Measurements from ENCODE around the gene ICAM3.
"Not testable (repeated sequence)": the region's sequence is repeated elsewhere in the genome, so short reads cannot be mapped to it uniquely, and the experiment has no call there.

ICAM3 gene, protein sequence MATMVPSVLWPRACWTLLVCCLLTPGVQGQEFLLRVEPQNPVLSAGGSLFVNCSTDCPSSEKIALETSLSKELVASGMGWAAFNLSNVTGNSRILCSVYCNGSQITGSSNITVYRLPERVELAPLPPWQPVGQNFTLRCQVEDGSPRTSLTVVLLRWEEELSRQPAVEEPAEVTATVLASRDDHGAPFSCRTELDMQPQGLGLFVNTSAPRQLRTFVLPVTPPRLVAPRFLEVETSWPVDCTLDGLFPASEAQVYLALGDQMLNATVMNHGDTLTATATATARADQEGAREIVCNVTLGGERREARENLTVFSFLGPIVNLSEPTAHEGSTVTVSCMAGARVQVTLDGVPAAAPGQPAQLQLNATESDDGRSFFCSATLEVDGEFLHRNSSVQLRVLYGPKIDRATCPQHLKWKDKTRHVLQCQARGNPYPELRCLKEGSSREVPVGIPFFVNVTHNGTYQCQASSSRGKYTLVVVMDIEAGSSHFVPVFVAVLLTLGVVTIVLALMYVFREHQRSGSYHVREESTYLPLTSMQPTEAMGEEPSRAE

DNA sequence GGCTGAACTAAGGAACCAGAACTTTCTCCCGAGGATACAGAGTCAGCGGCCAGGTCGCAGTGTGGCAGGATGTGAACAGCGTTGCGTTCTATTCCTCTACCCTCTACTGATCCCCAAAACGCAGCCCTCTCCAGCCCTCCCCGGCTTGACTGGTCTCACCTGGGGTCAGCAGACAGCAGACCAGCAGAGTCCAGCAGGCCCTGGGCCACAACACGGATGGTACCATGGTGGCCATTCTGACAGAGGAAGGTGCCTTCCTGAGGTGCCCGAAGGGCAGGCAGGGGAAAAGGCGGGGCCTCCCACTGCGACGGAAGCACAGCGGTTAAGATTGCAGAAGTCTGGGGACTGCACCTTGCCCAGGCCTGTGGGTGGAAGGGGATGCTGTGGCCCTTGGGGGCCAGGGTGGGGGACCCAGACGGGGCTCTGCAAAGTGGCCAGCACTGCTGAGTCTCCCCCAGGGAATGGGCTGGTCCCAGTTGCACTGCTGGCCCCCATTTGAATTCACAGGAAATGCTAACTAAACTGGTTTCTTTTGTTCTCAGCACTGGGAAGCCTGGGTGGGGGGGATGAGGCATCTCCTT lies at the start of gene ICAM3:
Gene ICAM3 (minus strand): TSS at position 245 of the 581 bp plus-strand sequence. CDS start 10 bp downstream, at position 235.
- peak; percentile 70 for DNase-seq

DNA sequence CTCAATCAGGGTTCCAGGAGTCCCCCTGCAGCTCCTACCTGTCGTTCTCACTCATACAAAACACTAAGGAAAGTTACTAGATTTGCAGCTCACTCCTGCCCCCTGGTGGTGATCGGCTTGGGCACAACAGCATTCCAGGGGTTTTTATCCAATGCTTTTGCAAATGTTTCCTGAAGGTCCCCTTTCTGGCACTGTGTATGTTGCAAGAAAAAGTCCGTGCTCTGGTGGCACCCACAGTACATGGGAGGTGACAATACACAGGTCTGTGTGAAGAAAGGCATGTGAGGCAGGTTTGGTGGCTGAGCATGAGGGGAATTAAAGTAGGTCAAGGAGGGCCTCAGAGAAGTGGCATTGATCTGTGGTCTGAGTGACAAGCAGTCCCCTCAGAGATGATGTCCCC lies 49.5 kb upstream of the ICAM3 start:
- DNase-seq, result peak; percentile 67

DNA sequence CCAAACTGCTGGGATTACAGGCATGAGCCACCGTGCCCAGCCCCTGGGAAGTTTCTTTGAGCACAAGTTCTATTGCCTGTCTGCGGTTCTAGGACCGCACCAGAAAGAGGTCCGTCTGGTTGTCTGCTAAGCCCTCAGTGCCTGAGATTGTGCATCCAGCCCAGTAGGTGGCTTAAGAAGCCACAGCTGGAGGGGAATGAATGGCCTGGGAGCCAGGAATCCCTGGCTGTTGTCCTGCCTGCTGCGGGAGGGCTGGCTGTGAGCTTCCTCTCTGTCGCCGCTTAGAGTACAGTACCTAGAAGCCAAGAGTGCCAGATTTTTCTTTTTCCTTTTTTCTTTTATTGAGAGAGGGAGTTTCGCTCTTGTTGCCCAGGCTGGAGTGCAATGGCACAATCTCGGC lies 45.2 kb upstream of the ICAM3 start:
- DNase-seq, result no peak

DNA sequence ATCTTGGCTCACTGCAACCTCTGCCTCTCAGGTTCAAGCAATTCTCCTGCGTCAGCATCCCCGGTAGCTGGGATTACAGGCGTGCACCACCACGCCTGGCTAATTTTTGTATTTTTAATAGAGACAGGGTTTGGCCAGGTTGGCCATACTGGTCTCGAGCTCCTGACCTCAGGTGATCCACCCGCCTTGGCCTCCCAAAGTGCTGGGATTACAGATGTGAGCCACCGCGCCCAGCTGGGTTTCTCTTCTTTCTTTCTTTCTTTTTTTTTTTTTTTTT lies 43.7 kb upstream of the ICAM3 start:
- DNase-seq, result not testable (repeated sequence)

DNA sequence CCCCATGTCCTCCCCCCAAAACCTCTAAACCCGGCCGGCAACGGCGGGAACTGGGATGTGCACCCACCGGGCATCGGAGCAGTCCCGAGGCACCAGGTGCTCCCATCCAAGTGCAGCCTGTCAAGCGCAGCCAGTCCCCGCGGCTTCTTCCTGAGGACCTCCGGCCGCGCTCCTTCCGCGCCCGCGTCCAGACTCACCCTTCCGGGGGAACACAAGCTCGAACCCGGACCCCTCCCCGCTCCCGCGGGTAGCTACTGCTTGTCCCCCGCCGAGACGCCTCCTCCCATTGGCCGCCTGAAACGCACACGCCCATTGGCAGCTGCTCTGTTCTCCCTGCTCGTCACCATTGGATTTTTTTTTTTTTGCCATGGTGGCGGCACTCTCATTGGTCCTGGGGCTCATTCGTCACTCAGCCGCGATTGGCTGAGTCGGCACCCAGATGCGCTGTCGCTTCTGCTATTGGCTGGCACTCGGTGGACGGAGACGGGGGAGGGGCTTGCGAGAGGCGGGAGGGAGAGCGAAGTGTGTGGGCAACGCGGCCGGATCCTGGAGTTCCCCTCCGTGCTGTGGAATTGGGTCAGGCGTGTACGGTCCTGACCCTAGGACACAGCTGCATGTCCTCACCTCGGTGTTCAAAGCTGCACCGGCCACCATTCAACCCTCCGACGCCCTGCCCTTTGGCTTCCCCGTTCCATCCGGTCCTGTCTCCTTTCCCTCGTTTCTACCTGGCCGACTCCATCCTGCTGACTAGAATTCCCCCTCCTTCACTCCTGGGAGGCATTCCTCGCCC lies 41.1 kb upstream of the ICAM3 start, which contains the start of gene TYK2:
Gene TYK2 (minus strand): TSS at position 260 of the 790 bp plus-strand sequence. CDS start 2,166 bp downstream, outside the sequence.
- peak; percentile 96 for DNase-seq

DNA sequence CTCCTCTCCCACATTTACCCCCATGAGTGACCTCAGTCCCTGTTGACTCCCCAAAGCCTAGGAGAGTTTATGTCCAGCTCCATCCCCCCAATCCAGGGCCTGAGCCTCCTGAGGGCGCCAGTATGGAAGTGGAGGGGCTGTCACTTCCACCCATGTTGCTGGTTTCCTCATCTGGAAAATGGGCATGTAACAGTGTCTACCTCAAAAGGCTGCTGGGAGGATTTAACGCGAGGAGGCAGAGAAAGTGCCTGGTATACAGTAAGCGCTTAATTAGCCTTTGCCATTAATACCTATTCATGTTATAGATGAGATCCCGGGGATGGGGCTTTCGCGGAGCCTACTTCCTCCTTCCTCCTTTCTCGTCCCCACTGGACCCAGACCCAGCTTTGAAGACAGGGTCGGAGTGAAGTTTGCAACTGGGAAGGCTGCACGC lies 40.5 kb upstream of the ICAM3 start:
- no peak for DNase-seq

DNA sequence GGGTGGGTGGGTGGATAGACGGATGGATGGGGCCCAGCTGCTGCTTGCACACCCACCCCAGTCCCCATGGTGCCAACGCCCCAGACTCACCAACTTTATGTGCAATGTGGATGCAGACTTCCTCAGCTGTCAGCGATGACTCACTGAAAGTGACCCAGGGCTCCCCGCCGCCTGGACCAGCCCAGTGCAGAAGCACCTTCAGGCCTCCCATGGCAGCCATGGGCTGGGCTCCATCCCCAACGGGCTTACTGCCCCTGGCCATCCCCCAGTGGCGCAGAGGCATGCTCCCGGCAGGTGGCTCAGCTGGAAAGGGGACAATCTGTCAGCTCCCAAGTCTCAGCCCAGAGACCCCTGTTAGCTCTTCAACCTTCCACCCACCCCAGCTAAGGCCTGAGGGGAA lies 38.7 kb upstream of the ICAM3 start:
- DNase-seq, result no peak

DNA sequence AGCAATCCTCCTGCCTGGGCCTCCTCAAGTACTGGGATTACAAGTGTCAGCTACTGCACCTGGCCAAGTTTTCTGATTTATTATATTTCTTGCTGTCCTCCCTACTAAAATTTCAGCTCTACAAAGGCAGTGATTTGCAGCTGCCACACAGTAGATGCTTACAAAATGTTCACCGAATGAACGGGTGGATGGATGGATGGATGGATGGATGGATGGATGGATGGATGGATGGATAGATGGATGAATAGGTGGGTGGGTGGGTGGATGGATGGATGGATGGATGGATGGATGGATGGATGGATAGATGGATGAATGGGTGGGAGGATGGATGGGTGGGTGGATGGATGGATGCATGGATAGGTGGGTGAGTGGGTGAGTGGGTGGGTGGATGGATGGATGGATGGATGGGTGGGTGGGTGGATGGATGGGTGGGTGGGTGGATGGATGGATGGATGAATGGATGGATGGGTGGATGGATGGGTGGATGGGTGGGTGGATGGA lies 37.8 kb upstream of the ICAM3 start:
- DNase-seq, result not testable (repeated sequence)

DNA sequence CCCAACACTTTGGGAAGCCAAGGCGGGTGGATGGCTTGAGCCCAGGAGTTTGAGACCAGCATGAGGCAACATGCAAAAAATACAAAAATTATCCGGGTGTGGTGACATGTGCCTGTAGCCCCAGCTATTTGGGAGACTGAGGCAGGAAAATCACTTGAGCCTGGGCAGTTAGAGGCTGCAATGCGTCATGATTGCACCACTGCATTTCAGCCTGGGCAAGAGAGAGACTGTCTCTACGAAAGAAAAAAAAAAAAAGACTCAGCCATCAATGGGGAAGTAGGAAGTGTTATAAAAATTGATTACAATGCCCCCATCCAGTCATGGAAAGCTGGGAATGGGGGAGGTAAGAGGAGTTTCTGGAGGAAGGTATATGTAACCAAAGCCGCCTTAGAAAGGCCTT lies 35.5 kb upstream of the ICAM3 start:
- no peak for DNase-seq

DNA sequence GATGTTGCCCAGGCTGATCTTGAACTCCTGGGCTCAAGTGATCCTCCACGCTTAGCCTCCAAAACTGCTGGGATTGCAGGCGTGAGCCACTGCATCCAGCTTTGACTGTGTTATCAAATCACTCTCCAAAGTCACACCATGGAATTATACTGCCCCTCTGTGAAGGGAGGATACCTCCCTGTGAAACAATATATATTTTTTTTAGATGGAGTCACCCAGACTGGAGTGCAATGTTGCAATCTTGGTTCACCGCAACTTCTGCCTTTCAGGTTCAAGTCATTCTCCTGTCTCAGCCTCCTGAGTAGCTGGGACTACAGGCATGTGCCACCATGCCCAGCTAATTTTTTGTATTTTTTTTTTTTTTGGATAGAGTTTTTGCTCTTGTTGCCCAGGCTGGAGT lies 33.3 kb upstream of the ICAM3 start:
- DNase-seq, result no peak

DNA sequence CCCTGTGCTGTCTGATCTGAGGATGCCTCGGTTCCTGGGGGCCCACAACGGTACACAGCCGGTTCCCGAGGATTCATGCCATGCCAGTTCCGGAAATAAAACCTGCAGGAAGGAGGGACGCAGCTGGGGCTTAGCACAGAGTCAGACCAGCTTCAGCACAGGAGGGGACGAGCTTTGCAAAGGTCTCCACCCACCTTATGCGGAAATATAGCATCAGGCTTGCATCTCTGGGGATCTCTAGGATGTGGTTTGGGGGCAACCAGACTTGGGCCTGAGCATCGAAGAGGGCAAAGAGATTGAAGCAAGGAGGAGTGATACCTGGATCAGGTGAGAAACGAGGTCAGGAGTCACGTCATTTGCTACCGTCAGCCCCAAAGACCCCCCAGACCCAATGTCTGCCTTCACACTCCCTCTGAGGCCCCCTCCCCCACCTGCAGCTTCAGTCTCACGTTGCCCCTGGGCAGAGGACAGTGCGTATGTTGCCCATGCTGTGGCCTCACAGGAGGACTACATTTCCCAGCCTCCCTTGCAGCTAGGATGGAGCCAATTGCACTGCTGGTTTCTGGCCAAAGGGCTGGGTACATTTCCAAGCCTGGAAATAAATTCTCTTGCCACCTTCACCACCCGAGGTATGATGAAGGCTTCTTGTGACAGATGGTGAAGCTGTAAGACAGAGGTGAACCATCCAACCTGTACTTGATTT lies 28.8 kb upstream of the ICAM3 start:
- DNase-seq, result no peak

DNA sequence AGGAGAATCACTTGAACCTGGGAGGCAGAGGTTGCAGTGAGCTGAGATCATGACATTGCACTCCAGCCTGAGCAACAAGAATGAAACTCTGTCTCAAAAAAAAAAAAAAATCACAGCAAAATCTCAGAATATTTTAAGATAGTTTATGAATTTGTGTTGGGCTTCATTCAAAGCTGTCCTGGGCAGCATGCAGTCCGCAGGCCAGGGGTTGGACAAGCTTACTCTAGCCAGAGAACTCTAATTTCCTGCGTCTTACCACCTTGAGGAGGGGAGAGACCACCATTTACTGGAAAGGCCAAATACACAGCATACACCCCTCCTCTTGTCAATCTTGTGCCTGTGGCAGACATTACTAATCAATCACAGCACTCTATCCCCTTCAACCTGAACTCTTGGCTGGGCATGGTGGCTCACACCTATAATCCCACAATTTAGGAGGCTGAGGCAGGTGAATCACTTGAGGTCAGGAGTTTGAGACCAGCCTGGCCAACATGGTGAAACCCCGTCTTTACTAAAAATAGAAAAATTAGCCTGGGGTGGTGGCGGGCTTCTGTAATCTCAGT lies 27.6 kb upstream of the ICAM3 start:
- DNase-seq, result not testable (repeated sequence)

DNA sequence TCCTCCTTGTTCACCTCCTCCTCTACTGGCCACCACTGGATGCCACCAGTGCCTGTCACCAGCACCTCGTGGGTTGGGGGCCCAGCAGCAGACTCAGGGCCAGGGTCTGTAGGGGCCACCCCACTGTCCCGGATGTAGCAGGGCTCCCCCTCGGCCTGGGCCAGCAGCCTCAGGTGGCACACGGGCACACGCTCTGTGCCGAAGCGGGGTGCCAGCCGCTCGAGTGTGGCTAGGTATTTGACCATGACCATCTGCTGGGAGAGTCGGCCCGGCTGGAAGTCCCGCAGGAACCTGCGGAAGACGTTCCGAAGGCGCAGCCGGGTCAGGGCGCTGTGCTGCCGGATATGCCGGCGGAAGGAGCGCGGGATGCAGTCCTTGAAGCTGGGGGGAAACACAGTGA lies 26.1 kb upstream of the ICAM3 start:
- no peak for DNase-seq

DNA sequence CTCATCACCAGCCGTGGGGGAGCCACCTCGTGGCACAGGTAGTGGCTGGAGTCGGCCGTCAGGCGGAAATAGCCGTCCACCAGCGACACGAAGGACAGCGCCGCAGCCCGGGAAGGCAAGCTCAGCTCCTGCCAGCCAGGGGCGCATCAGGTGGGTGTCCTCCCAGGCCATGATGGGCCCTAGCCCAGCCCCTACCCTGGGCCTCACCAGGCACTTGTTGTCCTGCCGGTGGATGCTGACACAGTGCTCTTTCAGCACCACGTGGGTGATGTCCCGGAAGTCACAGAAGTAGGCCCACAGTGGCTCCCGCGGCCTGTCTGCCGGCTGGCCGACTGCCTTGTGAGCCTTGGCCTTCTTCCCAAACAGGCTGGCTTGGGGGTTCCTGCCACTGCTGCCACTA lies 25.2 kb upstream of the ICAM3 start:
- no peak for DNase-seq

DNA sequence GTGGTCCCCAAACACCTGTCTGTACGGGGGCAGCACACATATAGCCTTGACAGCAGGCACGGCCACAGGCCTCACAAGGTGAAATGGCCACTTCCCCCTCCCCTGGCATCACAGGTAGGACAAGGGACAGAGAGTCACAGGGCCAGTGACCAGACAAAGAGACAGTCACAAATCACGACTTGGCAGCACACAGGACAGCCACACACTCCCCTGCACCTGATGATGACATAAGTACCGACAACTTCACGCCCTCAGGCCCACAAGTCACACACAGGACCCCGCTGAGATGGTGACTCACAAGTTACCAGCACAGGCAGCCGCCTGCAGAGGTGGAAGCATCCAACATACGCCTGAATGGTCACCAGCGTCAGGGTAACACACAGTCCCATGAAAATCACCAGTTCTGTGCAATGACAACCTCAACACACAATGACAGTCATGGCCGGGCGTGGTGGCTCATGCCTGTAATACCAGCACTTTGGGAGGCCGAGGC lies 24.4 kb upstream of the ICAM3 start:
- DNase-seq, result no peak

DNA sequence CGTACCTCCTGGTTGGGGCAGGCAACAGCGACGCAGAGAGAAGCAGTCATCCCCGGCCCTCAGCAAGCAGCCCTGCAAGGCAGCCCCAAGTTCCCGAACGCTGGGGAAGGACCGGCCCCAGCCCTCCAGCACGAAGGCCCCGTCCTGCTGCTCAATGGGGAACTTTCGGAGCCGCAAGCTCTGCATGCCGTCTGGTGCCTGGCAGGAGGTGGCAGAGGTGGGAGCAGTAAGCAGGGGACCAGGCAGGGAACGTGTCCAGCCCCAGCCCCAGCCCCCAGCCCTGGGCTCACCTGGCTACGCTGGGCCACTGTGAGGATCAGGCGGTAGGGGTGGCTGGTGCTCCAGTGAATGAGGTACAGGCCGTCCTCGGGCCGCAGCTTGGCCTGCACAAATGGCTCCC lies 22.8 kb upstream of the ICAM3 start:
- DNase-seq, result no peak

DNA sequence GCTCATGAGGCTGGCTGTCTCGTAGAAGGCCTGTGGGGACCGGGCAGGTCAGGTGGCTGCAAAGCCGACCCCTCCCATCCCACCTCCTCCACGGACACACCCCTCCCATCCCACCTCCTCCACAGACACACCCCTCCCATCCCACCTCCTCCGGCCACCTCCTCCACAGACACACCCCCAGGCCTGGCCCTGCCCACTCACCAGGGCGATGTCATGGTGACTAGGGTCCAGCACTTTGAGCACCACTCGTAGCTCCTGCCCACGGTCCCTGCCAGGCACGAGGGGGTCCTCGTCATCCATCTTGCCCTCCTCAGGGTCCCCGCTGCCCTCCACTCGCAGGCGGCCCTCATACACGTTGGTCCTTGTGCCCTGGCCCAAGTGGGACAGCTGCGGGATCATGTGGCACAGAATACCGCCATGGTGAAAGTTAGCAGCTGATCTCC lies 22.2 kb upstream of the ICAM3 start:
- no peak for DNase-seq

DNA sequence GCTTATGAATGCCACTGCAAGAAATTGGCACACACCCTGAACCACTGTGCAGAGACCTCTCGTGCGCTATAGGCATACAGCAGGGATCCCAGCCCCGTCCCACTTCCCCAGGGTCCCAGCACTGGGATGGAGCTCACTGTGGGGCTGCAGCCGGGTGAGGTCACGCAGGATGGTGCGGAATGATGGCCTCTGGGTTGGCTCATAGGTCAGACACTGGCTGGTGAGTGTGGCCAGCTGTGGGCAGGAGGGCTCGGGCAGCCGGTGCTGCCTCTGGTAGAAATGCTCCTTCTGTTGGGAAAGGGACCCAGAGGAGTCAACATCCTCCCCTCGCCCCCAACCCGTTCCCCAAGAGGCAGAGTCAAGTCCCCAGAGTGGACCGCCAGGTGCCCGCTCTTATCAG lies 17.0 kb upstream of the ICAM3 start:
- DNase-seq, result no peak

DNA sequence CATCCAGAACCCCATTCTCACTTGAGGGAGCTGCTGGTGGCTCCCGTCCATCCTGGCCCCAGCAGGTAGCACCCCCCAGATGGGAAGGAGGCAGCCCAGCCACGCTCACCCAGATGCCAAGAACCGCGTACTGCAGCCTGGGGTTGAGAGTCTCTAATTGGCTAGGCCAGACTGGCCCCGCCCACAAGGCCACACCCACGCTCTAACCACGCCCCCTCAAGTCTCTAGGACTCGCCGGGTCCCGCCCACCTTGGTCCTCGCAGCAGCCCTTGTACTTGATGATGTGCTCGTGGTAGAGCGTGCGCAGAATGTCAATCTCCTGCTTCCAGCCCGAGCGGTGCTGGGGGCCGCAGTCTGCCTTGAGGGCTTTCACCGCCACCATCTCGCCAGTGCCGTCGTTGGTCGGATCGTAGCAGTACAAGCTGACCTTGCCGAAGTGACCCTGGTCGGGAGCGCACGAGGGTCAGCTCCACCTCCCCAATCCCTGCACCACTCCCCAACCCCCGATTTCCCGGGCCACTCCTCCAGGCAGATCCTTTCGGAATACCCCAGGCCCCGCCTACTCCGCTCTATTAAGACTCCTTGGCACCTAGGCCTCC lies 14.5 kb upstream of the ICAM3 start:
- peak; percentile 68 for DNase-seq

DNA sequence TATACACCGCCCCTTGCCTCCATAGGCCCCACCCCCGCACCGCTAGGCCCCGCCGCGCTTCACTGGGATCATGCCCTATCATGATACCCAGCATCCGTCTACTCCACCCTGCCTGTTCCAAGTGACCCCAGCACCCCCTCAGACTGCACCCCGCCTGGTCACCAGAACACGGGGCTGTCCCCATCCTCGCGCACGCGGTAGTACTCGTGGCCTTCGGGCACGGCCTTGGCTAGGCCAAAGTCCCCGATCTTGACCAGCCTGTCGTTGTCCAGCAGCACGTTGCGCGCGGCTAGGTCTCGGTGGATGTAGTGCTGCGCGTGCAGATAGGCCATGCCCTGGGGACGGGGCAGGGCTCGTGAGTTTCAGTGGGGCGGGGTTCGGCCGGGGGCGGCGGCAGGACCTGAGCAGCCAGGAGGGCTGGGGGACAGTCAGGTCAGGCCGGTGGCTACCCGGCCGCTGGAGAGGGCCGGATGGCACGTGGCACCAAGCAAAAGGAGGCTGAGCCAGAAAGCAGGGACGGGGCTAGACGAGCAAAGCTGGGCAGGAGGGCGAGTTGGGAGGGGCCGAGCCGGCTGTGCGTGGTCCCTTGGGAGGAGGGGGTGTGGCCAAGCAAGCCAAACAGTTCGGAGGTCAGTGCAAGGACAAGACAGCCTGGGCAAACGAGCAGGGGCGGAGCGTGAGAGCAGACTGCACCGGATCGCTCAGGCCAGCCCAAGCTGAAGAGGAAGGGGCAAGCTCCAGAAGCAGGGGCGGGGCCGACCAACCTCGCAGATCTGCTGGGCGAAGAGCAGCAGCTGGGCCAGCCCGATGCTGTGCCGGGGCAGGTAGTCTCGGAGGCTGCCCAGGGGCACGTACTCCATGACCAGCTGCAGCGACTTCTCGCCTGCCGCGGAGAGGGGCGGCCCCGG lies 13.6 kb upstream of the ICAM3 start:
- DNase-seq, result no peak

DNA sequence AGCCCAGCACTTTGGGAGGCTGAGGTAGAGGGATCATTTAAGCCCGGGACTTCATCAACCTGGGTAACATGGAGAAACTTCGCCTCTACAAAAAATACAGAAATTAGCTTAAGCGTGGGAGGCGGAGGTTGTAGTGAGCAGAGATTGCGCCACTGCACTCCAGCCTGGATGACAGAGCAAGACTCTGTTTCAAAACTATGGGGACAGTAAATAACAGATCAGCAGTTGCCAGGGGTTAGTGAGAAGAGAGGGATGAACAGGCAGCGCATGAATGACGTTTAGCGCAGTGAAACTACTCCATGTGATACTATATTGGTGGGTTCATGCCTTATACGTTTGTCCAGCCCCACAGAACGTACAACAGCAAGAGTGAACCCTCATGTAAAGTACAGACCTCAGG lies 7.1 kb upstream of the ICAM3 start:
- no peak for DNase-seq

Measured in stimulated activated CD4-positive, alpha-beta T cell treated with anti-CD3 and anti-CD28 coated beads, Interleukin-1b, Interleukin-23, amount 100 ng/mL, for 48 hours (primary cell).